Upper lobe of left lung (tissue), 4 donors: ENCODE measurements around the gene FBRSL1.

Experiments
- EP300 ChIP-seq, 4 donors: sonication (generic); formaldehyde crosslinking; IDR thresholded peaks; one replicate each; pipeline ENCODE4 v1.5.1; 2017; ENCODE audit warnings: antibody characterized with exemption in 4 of 4, control low read depth in 2 of 4
- POLR2AphosphoS5 ChIP-seq, 2 donors: sonication (generic); formaldehyde crosslinking; IDR thresholded peaks; one replicate each; pipeline ENCODE4 v1.5.1; 2017; ENCODE audit warnings: antibody characterized with exemption in 2 of 2

GRCh38 chr12:132494294-132495164 lies 4.6 kb downstream of the FBRSL1 start:
- TF ChIP-seq EP300 (IDR thresholded peaks at IDR 0.05): no peak
- no peak for TF ChIP-seq POLR2AphosphoS5 (IDR thresholded peaks at IDR 0.05)
